CD14-positive monocyte (primary cell): Measurements from ENCODE around the gene TRAF3IP3. TPM values are rescaled to one million over a fixed set of nuclear protein-coding genes. Genes with fewer than 3 reads are reported as not detected.

Experiments
- DNase-seq, 3 donors: peaks; one replicate each; pipeline ENCODE4 v3.0.0-alpha.2; 2011 to 2022
- H2AFZ ChIP-seq: 2 replicates; pipeline ENCODE4 v1.6.0; 2012; ENCODE audit warnings: mild to moderate bottlenecking, low read depth, low read length, inconsistent platforms; ENCODE audit not compliant: insufficient read depth, poor library complexity, severe bottlenecking
- H3K27ac ChIP-seq, 2 donors: 1 replicate in 1 of 2; 2 replicates in 1 of 2; pipeline ENCODE4 v1.5.1; 2012 to 2013; ENCODE audit warnings: low read length in 2 of 2, control low read depth in 1 of 2, inconsistent platforms in 1 of 2, low read depth in 1 of 2, mild to moderate bottlenecking in 1 of 2
- H3K27me3 ChIP-seq, 2 donors: one replicate each; pipeline versions ENCODE4 v1.6.0 to v1.6.1; 2011 to 2013; ENCODE audit warnings: low read length in 2 of 2; ENCODE audit not compliant: control insufficient read depth in 2 of 2, insufficient read depth in 2 of 2
- H3K36me3 ChIP-seq, 2 donors: replicated peaks in 1 of 2; 1 replicate in 1 of 2; 2 replicates in 1 of 2; pipeline versions ENCODE4 v1.5.1 to v1.6.1; 2012 to 2013; ENCODE audit warnings: low read length in 2 of 2, control low read depth in 1 of 2, inconsistent platforms in 1 of 2, mild to moderate bottlenecking in 1 of 2; ENCODE audit not compliant: insufficient read depth in 2 of 2, control insufficient read depth in 1 of 2
- H3K4me1 ChIP-seq, 2 donors: 1 replicate in 1 of 2; 2 replicates in 1 of 2; pipeline versions ENCODE4 v1.5.1 to v1.6.1; 2012 to 2013; ENCODE audit warnings: low read length in 2 of 2, control low read depth in 1 of 2, inconsistent platforms in 1 of 2, mild to moderate bottlenecking in 1 of 2, moderate library complexity in 1 of 2; ENCODE audit not compliant: insufficient read depth in 2 of 2, control insufficient read depth in 1 of 2
- H3K4me2 ChIP-seq: replicated peaks from 2 replicates; pipeline ENCODE3; 2012; ENCODE audit warnings: low read length, moderate library complexity, mild to moderate bottlenecking; ENCODE audit not compliant: poor library complexity, severe bottlenecking; ENCODE audit errors: extremely low read depth
- H3K4me3 ChIP-seq, 3 experiments: fragments of 200-600 bp in 1 of 3; sonication (generic) in 1 of 3; replicated peaks in 1 of 3; 1 replicate in 2 of 3; 2 replicates in 1 of 3; pipeline ENCODE4 v1.5.1; 2011 to 2013; ENCODE audit warnings: low read length in 3 of 3, mild to moderate bottlenecking in 3 of 3, control low read depth in 2 of 3, low read depth in 2 of 3, inconsistent platforms in 1 of 3, moderate library complexity in 1 of 3
- H3K79me2 ChIP-seq: 2 replicates; pipeline ENCODE4 v1.6.0; 2012; ENCODE audit warnings: mild to moderate bottlenecking, control low read depth, inconsistent platforms, low read length, moderate library complexity; ENCODE audit not compliant: insufficient read depth
- H3K9ac ChIP-seq: 2 replicates; pipeline ENCODE4 v1.6.0; 2017; ENCODE audit warnings: low read length, mild to moderate bottlenecking; ENCODE audit not compliant: insufficient read depth, poor library complexity, severe bottlenecking
- H3K9me3 ChIP-seq, 2 donors: replicated peaks in 1 of 2; 1 replicate in 1 of 2; 2 replicates in 1 of 2; pipeline versions ENCODE4 v1.5.1 to v1.6.1; 2012 to 2013; ENCODE audit warnings: low read length in 2 of 2, control low read depth in 1 of 2; ENCODE audit not compliant: control insufficient read depth in 1 of 2, insufficient read depth in 1 of 2
- H4K20me1 ChIP-seq: 2 replicates; pipeline ENCODE4 v1.6.0; 2012; ENCODE audit warnings: mild to moderate bottlenecking, low read length, control low read depth, moderate library complexity; ENCODE audit not compliant: insufficient read depth
- H3K27ac Mint-ChIP-seq, 7 donors: one replicate each; pipeline ENCODE4 v1.8.0; 2020; ENCODE audit warnings: mild to moderate bottlenecking in 7 of 7, mixed read lengths in 7 of 7, moderate library complexity in 6 of 7, inconsistent platforms in 2 of 7
- H3K27me3 Mint-ChIP-seq, 3 donors: one replicate each; pipeline ENCODE4 v1.8.0; 2021 to 2022; ENCODE audit warnings: low read depth in 3 of 3, mild to moderate bottlenecking in 3 of 3, mixed read lengths in 3 of 3, moderate library complexity in 3 of 3, inconsistent platforms in 1 of 3
- H3K36me3 Mint-ChIP-seq, 2 donors: one replicate each; pipeline ENCODE4 v1.8.0; 2020; ENCODE audit warnings: mixed read lengths in 2 of 2, inconsistent platforms in 1 of 2, mild to moderate bottlenecking in 1 of 2
- H3K4me1 Mint-ChIP-seq: one replicate; pipeline ENCODE4 v1.8.0; 2020; ENCODE audit warnings: mild to moderate bottlenecking, mixed read lengths
- H3K4me3 Mint-ChIP-seq, 2 donors: one replicate each; pipeline ENCODE4 v1.8.0; 2020; ENCODE audit warnings: mild to moderate bottlenecking in 2 of 2, mixed read lengths in 2 of 2, moderate library complexity in 1 of 2
- H3K9me3 Mint-ChIP-seq, 7 donors: one replicate each; pipeline ENCODE4 v1.8.0; 2020 to 2022; ENCODE audit warnings: mixed read lengths in 7 of 7, mild to moderate bottlenecking in 6 of 7, moderate library complexity in 6 of 7, inconsistent platforms in 2 of 7
- CTCF ChIP-seq: fragments of 200-600 bp; IDR thresholded peaks from one replicate; pipeline ENCODE4 v1.8.0; 2022; ENCODE audit warnings: antibody characterized with exemption, mild to moderate bottlenecking
- WGBS: methylation state at CpG from one replicate; pipeline ENCODE4 v1.1.5; 2013; ENCODE audit warnings: missing lambda C conversion rate; ENCODE audit not compliant: insufficient coverage; 5-methylcytosine and 5-hydroxymethylcytosine counted together
- intact Hi-C, 2 donors: fragments of 100-400 bp; cut with micrococcal nuclease; formaldehyde crosslinking; loops; one replicate each; pipeline versions ENCODE4 v1.15.0 to v1.15.1; 2023
- polyA plus RNA-seq, 3 donors: library from polyadenylated mRNA; depleted of rRNA in 1 of 3; unstranded in 2 of 3; stranded (reverse) in 1 of 3; fragments of 300-500 nt in 2 of 3; fragments of >200 nt in 1 of 3; fragmentation: Illumina TruSeq in 2 of 3; gene quantifications; 1 replicate in 2 of 3; 2 replicates in 1 of 3; pipeline ENCODE4 v1.2.3, GENCODE V29; 2012 to 2021

TRAF3IP3 gene
- polyA plus RNA-seq, 3 donors, result 89.3 to 266 (median 111) TPM

DNA sequence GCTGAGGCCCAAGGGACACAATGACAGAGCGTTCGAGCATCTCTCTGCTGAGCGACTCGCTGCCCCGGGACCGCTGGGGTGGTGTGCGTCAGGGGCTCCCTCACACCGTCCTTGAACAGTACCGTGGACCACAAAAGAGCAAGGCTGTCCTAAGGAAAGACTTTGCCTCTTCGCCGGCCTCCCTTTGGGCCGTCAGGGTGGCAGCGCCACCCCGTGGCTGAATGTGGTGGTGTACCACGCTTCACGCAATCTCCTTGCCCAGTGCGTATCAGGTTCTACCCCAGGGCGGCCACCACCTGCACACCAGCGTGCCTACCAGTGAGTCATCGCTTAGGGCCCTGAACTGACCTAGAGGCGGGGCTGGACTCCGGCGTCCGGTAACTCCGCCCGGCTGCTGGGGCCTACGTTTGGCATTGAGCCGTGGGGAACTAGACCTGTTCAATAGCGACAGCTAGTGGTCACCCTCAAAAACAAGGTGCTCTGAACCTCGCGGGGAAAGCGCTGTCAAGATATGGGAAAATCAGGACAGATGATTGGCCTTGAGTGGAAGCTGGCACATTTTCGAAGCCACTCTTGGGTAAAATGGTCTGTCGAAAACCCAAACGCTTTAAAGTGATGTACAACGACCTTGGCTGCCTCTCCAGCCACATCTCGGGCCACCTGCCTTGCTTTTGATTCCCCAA, 8.1 kb upstream of the TRAF3IP3 start:
- peak; percentile 96 to 99 (median 97) for DNase-seq
- Histone ChIP-seq H3K9ac (no peak overlapping the region), H3K27ac (peak overlapping the region; percentile 15 to 63), H4K20me1 (no peaks in the 10 kb centered on the region), H3K79me2 (no peaks in the 10 kb centered on the region), H3K27me3 (no peaks in the 10 kb centered on the region), H3K9me3 (no peaks in the 10 kb centered on the region), H3K4me3 (peak overlapping the region; percentile 9 to 65 (median 24)), H3K36me3 (no peaks in the 10 kb centered on the region), H3K4me2 (peak overlapping the region; percentile 70), H2AFZ (peak overlapping the region; percentile 71), H3K4me1 (peaks cover 50 to 51% of the 10 kb centered on the region in 2 donors)
- intact Hi-C loops, result loop anchor here (5.0 to 10.0 kb wide), 2 partner anchors 53 to 170 kb away; no protein-coding TSS in a partner anchor
- peak; percentile 93 for TF ChIP-seq CTCF
- Mint-ChIP-seq H3K27me3 (peaks cover 0 to 6% (median 0%) of the 10 kb centered on the region in 3 donors), H3K4me1 (peaks cover 45% of the 10 kb centered on the region), H3K36me3 (no peaks in the 10 kb centered on the region), H3K27ac (peak overlapping the region; percentile 48 to 93 (median 89)), H3K4me3 (peak overlapping the region; percentile 62 to 85), H3K9me3 (no peaks in the 10 kb centered on the region)
- WGBS, result 15% methylated on average over 37 of the region's 37 CpGs

- Histone ChIP-seq H3K4me2 (no peak overlapping the region), H3K27ac (peak overlapping the region in 1 of 2 donors; percentile 63), H3K36me3 (no peaks in the 10 kb centered on the region), H4K20me1 (no peaks in the 10 kb centered on the region), H3K4me3 (no peak overlapping the region), H3K9me3 (no peaks in the 10 kb centered on the region), H3K9ac (no peak overlapping the region), H2AFZ (peak overlapping the region; percentile 71), H3K79me2 (no peaks in the 10 kb centered on the region), H3K4me1 (peaks cover 54 to 56% of the 10 kb centered on the region in 2 donors), H3K27me3 (no peaks in the 10 kb centered on the region)
- intact Hi-C loops, result loop anchor here (5.0 to 10.0 kb wide), 2 partner anchors 54 to 171 kb away; no protein-coding TSS in a partner anchor
- TF ChIP-seq CTCF, result no peak
- no peaks in the 10 kb centered on the region for H3K36me3 Mint-ChIP-seq
- H3K27ac Mint-ChIP-seq, result peak overlapping the region; percentile 48 to 93 (median 83)
- H3K27me3 Mint-ChIP-seq, result peaks cover 0 to 1% (median 0%) of the 10 kb centered on the region in 3 donors
- H3K4me3 Mint-ChIP-seq, result no peak overlapping the region
- peaks cover 49% of the 10 kb centered on the region for H3K4me1 Mint-ChIP-seq
- WGBS, result 80% methylated on average over 2 of the region's 4 CpGs
- no peaks in the 10 kb centered on the region for H3K9me3 Mint-ChIP-seq
- no peak for DNase-seq
These were observed 7.2 kb upstream of the TRAF3IP3 start for GRCh38 chr1:209748620-209749019.
